CD8-positive, alpha-beta memory T cell (primary cell): Measurements from ENCODE around the gene KCNIP2. TPM values are rescaled to one million over a fixed set of nuclear protein-coding genes. Genes with fewer than 3 reads are reported as not detected.

Experiments
- CTCF ChIA-PET: fragments of 350-600 bp; sonication (Branson Sonifier 250); formaldehyde crosslinking; loops from one replicate; lab custom pipeline; 2021; ENCODE audit warnings: antibody characterized with exemption; lab: Charles Lee
- POLR2A ChIA-PET: fragments of 350-600 bp; sonication (Branson Sonifier 250); formaldehyde crosslinking; loops from one replicate; lab custom pipeline; 2021; ENCODE audit warnings: antibody characterized with exemption; lab: Charles Lee
- DNase-seq, 5 donors: peaks; one replicate each; pipeline versions ENCODE4 v3.0.0 to v3.0.0-alpha.2; 2020 to 2022; ENCODE audit warnings: mixed read lengths in 1 of 5
- H3K27ac ChIP-seq: one replicate; pipeline ENCODE4 v1.7.0; 2013; ENCODE audit warnings: low read depth, mild to moderate bottlenecking, low read length, moderate library complexity
- H3K27me3 ChIP-seq: 2 replicates; pipeline ENCODE4 v1.7.0; 2013; ENCODE audit warnings: low read length, mild to moderate bottlenecking; ENCODE audit not compliant: insufficient read depth, poor library complexity, severe bottlenecking
- H3K36me3 ChIP-seq: 2 replicates; pipeline ENCODE4 v1.7.0; 2013; ENCODE audit warnings: mild to moderate bottlenecking, low read length, moderate library complexity; ENCODE audit not compliant: insufficient read depth
- H3K4me1 ChIP-seq: 2 replicates; pipeline ENCODE4 v1.7.0; 2013; ENCODE audit warnings: mild to moderate bottlenecking, low read length, moderate library complexity; ENCODE audit not compliant: insufficient read depth
- H3K4me3 ChIP-seq: 2 replicates; pipeline ENCODE4 v1.7.0; 2013; ENCODE audit warnings: mild to moderate bottlenecking, low read length
- H3K9me3 ChIP-seq: 2 replicates; pipeline ENCODE4 v1.7.0; 2013; ENCODE audit warnings: mild to moderate bottlenecking, low read length
- H3K27ac Mint-ChIP-seq, 8 donors: one replicate each; pipeline ENCODE4 v1.8.0; 2020 to 2021; ENCODE audit warnings: mixed read lengths in 8 of 8, mild to moderate bottlenecking in 6 of 8, inconsistent platforms in 3 of 8, moderate library complexity in 3 of 8
- H3K27me3 Mint-ChIP-seq, 2 donors: one replicate each; pipeline ENCODE4 v1.8.0; 2020 to 2021; ENCODE audit warnings: mixed read lengths in 2 of 2, mild to moderate bottlenecking in 1 of 2, moderate library complexity in 1 of 2
- H3K36me3 Mint-ChIP-seq, 3 donors: one replicate each; pipeline ENCODE4 v1.8.0; 2020 to 2021; ENCODE audit warnings: mixed read lengths in 3 of 3, inconsistent platforms in 1 of 3, mild to moderate bottlenecking in 1 of 3
- H3K4me1 Mint-ChIP-seq, 3 donors: one replicate each; pipeline ENCODE4 v1.8.0; 2020 to 2021; ENCODE audit warnings: mixed read lengths in 3 of 3, inconsistent platforms in 1 of 3, mild to moderate bottlenecking in 1 of 3
- H3K4me3 Mint-ChIP-seq, 7 donors: one replicate each; pipeline ENCODE4 v1.8.0; 2020 to 2021; ENCODE audit warnings: mixed read lengths in 7 of 7, mild to moderate bottlenecking in 6 of 7, moderate library complexity in 4 of 7, inconsistent platforms in 2 of 7
- H3K9me3 Mint-ChIP-seq, 5 donors: one replicate each; pipeline ENCODE4 v1.8.0; 2020 to 2022; ENCODE audit warnings: mixed read lengths in 5 of 5, mild to moderate bottlenecking in 3 of 5, moderate library complexity in 2 of 5, inconsistent platforms in 1 of 5
- polyA plus RNA-seq: library from polyadenylated mRNA; unstranded; fragments of 300-500 nt; fragmentation: Illumina TruSeq; gene quantifications from one replicate; pipeline ENCODE4 v1.2.3, GENCODE V29; 2021
- total RNA-seq, 2 experiments: library from RNA; stranded (reverse); gene quantifications; one replicate each; pipeline ENCODE4 v1.2.3, GENCODE V29; 2021

Gene KCNIP2
- total and polyA plus RNA-seq, 3 experiments from 2014 or later, result 0.96 to 1.0 TPM; not detected in 1

DNA sequence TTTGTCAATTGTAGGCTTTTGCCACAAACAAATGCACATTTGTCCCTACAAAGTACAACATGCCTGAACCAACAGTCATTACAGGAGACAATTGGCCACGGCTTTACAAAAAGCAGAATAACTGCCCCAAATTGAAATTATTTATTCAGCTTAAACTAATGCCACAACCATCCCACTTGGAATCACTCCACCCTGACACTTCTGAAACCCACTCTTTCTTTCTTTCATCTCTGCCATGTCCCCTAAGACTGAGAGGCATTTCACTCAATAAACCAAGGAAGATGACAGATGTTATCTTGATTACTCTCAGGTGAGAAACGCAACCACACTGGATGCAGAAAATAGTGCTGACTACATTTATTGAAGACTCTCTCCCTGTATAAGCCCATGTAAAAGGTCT lies 57.8 kb downstream of the KCNIP2 start:
- Histone ChIP-seq H3K9me3 (no peaks in the 10 kb centered on the region), H3K4me1 (peaks cover 35% of the 10 kb centered on the region), H3K4me3 (no peak overlapping the region), H3K27me3 (no peaks in the 10 kb centered on the region), H3K36me3 (peaks cover 24% of the 10 kb centered on the region), H3K27ac (no peak overlapping the region)
- H3K9me3 Mint-ChIP-seq, result no peaks in the 10 kb centered on the region
- POLR2A ChIA-PET, result interaction anchor here (0.6 kb wide), 1 partner anchor 88 kb away, joined by 6 read pairs; no protein-coding TSS in a partner anchor
- peak overlapping the region in 6 of 8 donors; percentile 12 to 83 (median 64) for H3K27ac Mint-ChIP-seq
- CTCF ChIA-PET, result interaction anchor here (1.2 kb wide), 1 partner anchor 32 kb away, joined by 3 read pairs; the partner anchor contains the start of gene OGA
- no peaks in the 10 kb centered on the region for H3K27me3 Mint-ChIP-seq
- no peak for DNase-seq
- peaks cover 44 to 62% (median 58%) of the 10 kb centered on the region in 3 donors for H3K4me1 Mint-ChIP-seq
- H3K36me3 Mint-ChIP-seq, result peaks cover 6 to 61% (median 10%) of the 10 kb centered on the region in 3 donors
- H3K4me3 Mint-ChIP-seq, result peak overlapping the region in 1 of 7 donors; percentile 77

DNA sequence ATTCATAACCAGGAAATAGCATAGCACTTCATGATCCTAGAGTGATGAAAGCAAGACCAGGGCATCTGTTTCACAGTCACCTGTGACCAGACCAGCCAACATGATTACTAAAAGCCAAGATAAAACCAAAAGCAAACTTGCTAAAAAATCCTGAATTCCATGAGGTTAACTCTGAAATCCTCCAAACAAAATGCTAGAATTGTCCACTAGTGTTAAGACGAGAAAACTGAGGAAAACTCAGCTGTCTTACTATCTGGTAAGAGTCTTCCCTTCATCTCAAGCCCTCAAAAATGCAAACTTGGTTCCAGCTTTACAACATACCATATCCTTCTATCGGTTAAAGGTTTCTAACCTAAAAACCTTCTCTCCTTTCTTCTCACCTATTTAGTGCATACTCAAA lies 59.0 kb downstream of the KCNIP2 start:
- DNase-seq, result no peak
- no peaks in the 10 kb centered on the region for H3K27me3 Mint-ChIP-seq
- H3K36me3 Mint-ChIP-seq, result peaks cover 3 to 52% (median 10%) of the 10 kb centered on the region in 3 donors
- Histone ChIP-seq H3K4me1 (peaks cover 45% of the 10 kb centered on the region), H3K9me3 (no peaks in the 10 kb centered on the region), H3K4me3 (no peak overlapping the region), H3K27me3 (no peaks in the 10 kb centered on the region), H3K27ac (no peak overlapping the region), H3K36me3 (peaks cover 19% of the 10 kb centered on the region)
- H3K4me3 Mint-ChIP-seq, result peak overlapping the region in 6 of 7 donors; percentile 40 to 100 (median 99)
- peaks cover 46 to 72% (median 63%) of the 10 kb centered on the region in 3 donors for H3K4me1 Mint-ChIP-seq
- POLR2A ChIA-PET, result interaction anchor here (4.6 kb wide), 1 partner anchor 33 kb away, joined by 24 read pairs; the partner anchor contains the start of gene OGA
- CTCF ChIA-PET, result interaction anchor here (1.5 to 2.5 kb wide), 4 partner anchors 9 to 56 kb away, joined by 4 to 11 read pairs (median 8); no protein-coding TSS in a partner anchor
- H3K9me3 Mint-ChIP-seq, result no peaks in the 10 kb centered on the region
- peak overlapping the region in 7 of 8 donors; percentile 77 to 98 (median 97) for H3K27ac Mint-ChIP-seq

DNA sequence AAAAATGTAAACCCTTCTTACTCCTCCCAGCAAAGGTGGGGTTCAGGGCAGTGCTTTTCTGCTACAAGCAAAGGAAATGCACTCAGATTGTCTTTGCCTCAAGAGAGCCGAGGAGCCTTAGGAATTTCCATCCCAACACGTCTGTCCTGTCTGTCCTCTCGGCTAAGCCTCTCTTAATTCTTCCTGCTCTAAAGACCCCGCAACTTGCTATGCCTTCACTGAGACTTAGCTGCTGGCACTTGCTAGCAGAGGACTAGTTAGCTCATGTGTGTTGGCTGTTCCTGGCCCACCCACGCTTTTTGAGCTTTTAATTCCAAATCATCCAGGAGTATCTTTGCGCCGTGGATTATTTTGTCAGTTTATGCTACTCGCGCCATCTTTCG lies 59.9 kb downstream of the KCNIP2 start:
- no peaks in the 10 kb centered on the region for H3K9me3 Mint-ChIP-seq
- Histone ChIP-seq H3K36me3 (peaks cover 17% of the 10 kb centered on the region), H3K4me1 (peaks cover 54% of the 10 kb centered on the region), H3K27ac (peak overlapping the region; percentile 52), H3K4me3 (peak overlapping the region; percentile 67), H3K9me3 (no peaks in the 10 kb centered on the region), H3K27me3 (peaks cover 1% of the 10 kb centered on the region)
- H3K4me1 Mint-ChIP-seq, result peaks cover 52 to 80% (median 68%) of the 10 kb centered on the region in 3 donors
- DNase-seq, result no peak
- peaks cover 6% of the 10 kb centered on the region in 2 donors for H3K27me3 Mint-ChIP-seq
- peak overlapping the region; percentile 91 to 100 (median 99) for H3K4me3 Mint-ChIP-seq
- H3K36me3 Mint-ChIP-seq, result peaks cover 0 to 46% (median 7%) of the 10 kb centered on the region in 3 donors
- ChIA-PET CTCF (interaction anchor here (1.5 to 2.5 kb wide), 6 partner anchors 10 to 268 kb away, joined by 3 to 11 read pairs (median 6); no protein-coding TSS in a partner anchor), POLR2A (interaction anchor here (0.6 to 4.6 kb wide), 3 partner anchors 13 to 386 kb away, joined by 3 to 24 read pairs (median 5); partner anchors contain the start of gene OGA)
- H3K27ac Mint-ChIP-seq, result peak overlapping the region; percentile 77 to 98 (median 96)

DNA sequence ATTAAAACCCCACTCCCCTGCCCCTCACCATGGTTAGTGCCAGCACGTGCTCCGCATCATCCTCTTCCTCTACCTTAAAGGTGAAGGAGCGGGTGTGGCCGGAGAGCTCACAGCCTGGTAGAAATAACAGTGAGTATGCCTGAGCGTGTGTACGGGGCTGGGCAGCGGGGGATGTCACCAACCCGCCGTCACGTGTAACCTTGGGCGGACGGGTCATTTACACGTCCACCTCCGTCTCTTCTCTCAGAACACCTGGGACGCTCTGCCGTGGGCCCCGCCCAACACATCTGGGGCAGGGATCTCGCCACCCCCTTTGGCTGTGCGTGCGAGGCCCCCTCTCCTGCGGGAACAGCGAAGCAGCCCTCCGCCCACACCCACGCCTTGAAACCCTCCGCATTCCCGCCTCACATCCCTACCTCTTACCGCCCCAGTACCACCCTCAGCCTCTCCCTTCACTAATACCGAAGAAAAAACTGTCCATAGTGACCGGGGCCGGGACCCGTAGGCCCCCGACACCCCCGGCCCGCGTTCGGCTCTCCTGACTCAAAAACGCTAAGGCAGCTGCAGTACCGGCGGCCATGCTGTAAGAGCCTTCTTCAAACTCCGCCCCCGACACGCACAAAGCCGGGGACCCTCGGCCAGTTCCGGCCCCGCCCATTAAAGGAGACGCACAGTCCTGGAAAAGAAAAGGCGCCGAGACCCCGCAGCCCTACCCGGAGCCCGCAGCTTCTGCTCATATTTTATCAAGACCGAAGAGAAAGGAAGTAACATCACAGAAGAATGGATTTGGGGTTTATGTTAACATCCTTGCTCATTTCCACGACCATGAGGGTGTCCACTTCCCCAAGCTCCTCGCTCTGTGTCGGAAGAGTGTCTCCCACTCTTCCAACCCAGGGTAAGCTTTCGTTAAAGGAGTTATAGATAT lies 60.5 kb downstream of the KCNIP2 start, which contains the start of gene NPM3:
NPM3 (minus strand) TSS at position 636 of the 925 bp plus-strand sequence; CDS start at position 580, 56 bp downstream.
- Mint-ChIP-seq H3K27ac (peak within 1 kb of the TSS; percentile 77 to 98 (median 96)), H3K4me3 (peak within 1 kb of the TSS; percentile 91 to 100 (median 99)), H3K4me1 (peaks cover 53 to 82% (median 69%) of the 10 kb centered on the region in 3 donors), H3K9me3 (no peaks in the 10 kb centered on the region), H3K27me3 (peaks cover 6 to 11% of the 10 kb centered on the region in 2 donors), H3K36me3 (peaks cover 0 to 41% (median 7%) of the 10 kb centered on the region in 3 donors)
- DNase-seq, result peak; percentile 66 to 85 (median 74)
- H3K27ac ChIP-seq, result peak within 1 kb of the TSS; percentile 52
- ChIA-PET POLR2A (interaction anchor here (0.6 to 4.6 kb wide), 4 partner anchors 14 to 386 kb away, joined by 3 to 24 read pairs (median 5); partner anchors contain the start of gene OGA), CTCF (interaction anchor here (1.2 to 2.7 kb wide), 12 partner anchors 11 to 268 kb away, joined by 3 to 27 read pairs (median 6); partner anchors contain the start of gene OGA)
- H3K36me3 ChIP-seq, result peaks cover 17% of the 10 kb centered on the region
- peaks cover 54% of the 10 kb centered on the region for H3K4me1 ChIP-seq
- no peaks in the 10 kb centered on the region for H3K9me3 ChIP-seq
- peak within 1 kb of the TSS; percentile 67 for H3K4me3 ChIP-seq
- peaks cover 5% of the 10 kb centered on the region for H3K27me3 ChIP-seq

DNA sequence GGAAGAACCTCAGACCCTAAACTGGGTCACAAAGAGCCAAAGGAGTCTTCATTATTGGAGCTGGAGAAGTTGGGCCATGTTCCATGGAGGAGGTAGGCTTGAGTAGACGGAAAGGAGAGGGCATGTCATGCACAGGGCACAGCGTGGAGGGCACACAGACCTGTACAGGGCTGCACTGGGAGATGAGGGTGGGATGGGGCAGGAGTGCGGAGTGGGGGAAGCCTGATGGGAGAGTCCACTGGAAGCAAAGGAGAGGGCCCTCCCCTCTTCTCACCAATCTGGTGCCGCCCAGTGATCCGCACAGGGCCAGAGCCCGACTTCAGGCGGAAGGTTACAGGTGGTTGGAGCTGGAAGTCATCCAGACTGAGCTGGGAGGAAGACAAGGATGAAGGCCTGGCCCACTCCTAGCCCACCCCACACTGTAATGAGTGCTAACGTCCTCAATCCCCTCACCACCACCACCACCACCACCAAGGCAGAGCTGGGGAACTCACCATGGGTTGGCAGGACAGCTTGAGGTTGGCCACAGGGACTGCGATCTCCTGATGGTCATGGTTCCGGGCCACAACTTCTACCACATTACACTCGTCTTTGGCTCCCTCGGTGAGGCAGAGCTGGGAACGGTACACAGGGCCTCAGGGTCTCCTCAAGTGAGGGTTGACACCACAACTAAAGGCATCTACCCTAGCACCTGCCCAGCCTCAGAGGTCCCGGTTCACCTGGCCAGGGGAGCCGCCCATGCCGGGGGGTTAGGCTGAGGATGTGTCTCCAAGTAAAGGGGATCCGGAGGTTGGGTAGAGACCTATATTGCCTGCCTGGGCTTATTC lies 61.4 kb downstream of the KCNIP2 start:
- Mint-ChIP-seq H3K27ac (peak overlapping the region in 5 of 8 donors; percentile 55 to 98 (median 84)), H3K36me3 (peaks cover 0 to 34% (median 6%) of the 10 kb centered on the region in 3 donors), H3K4me3 (peak overlapping the region; percentile 91 to 100 (median 99)), H3K27me3 (peaks cover 15 to 20% of the 10 kb centered on the region in 2 donors), H3K9me3 (no peaks in the 10 kb centered on the region), H3K4me1 (peaks cover 55 to 86% (median 63%) of the 10 kb centered on the region in 3 donors)
- peaks cover 54% of the 10 kb centered on the region for H3K4me1 ChIP-seq
- H3K27me3 ChIP-seq, result peaks cover 14% of the 10 kb centered on the region
- ChIA-PET POLR2A (interaction anchor here (4.6 kb wide), 1 partner anchor 36 kb away, joined by 24 read pairs; the partner anchor contains the start of gene OGA), CTCF (interaction anchor here (0.9 to 2.7 kb wide), 20 partner anchors 11 to 621 kb away, joined by 3 to 27 read pairs (median 5); partner anchors contain the start of genes DPCD, OGA and POLL)
- no peaks in the 10 kb centered on the region for H3K9me3 ChIP-seq
- H3K36me3 ChIP-seq, result peaks cover 11% of the 10 kb centered on the region
- DNase-seq, result peak in 1 of 5 donors; percentile 44
- peak overlapping the region; percentile 67 for H3K4me3 ChIP-seq
- H3K27ac ChIP-seq, result peak overlapping the region; percentile 52

DNA sequence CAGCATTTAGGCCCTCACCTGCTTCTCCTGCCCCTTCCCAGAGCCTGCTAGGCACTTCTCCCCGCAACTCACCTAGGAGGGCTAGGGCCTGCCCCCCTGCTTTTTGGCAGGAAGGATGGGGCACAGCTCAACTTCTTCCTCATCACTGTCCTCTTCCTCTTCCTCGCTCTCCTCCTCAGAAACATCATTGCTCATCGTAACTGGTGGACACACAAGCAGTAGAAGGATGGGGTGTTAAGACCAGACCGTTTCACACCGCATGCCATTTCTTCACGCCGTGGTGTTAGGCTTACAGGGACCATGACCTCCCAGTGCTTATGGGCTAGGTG lies 62.0 kb downstream of the KCNIP2 start:
- DNase-seq, result no peak
- peaks cover 55 to 87% (median 61%) of the 10 kb centered on the region in 3 donors for H3K4me1 Mint-ChIP-seq
- H3K4me3 Mint-ChIP-seq, result peak overlapping the region; percentile 61 to 100 (median 98)
- Histone ChIP-seq H3K4me1 (peaks cover 54% of the 10 kb centered on the region), H3K9me3 (no peaks in the 10 kb centered on the region), H3K27ac (no peak overlapping the region), H3K4me3 (no peak overlapping the region), H3K36me3 (peaks cover 8% of the 10 kb centered on the region), H3K27me3 (peaks cover 19% of the 10 kb centered on the region)
- POLR2A ChIA-PET, result interaction anchor here (0.6 to 4.6 kb wide), 2 partner anchors 36 to 994 kb away, joined by 3 to 24 read pairs; partner anchors contain the start of gene OGA
- H3K36me3 Mint-ChIP-seq, result peaks cover 0 to 30% (median 5%) of the 10 kb centered on the region in 3 donors
- H3K9me3 Mint-ChIP-seq, result no peaks in the 10 kb centered on the region
- peaks cover 18 to 25% of the 10 kb centered on the region in 2 donors for H3K27me3 Mint-ChIP-seq
- CTCF ChIA-PET, result interaction anchor here (0.6 to 3.5 kb wide), 27 partner anchors 10 to 621 kb away, joined by 3 to 27 read pairs (median 4); partner anchors contain the start of genes DPCD, OGA and POLL
- peak overlapping the region in 4 of 8 donors; percentile 55 to 84 (median 58) for H3K27ac Mint-ChIP-seq
